Fibroblast of skin of right biceps (primary cell): Measurements from ENCODE around the gene ABHD17B.

ENCODE experiments used
- DNase-seq: peaks from one replicate; pipeline ENCODE4 v3.0.0-alpha.2; 2013

ABHD17B gene

DNA sequence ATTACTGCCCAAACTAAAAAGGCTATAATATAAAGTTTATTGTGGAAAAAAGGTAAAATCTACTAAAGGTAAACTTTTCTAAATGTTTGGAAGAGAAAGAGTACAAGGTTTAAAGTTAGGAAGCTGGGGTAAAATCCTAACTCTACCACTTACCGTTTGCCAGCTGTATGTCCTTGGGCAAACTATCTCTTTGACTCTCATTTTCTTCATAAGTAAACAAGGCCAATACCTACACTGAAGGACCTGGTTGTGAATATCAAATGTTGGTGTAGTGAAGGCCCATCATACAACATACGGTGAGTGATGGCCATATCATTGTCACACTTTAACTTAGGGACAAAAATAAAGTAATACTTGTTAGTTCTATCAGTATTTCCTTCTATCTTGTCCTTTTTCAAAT, 34.9 kb downstream of the ABHD17B start:
- DNase-seq = no peak

DNA sequence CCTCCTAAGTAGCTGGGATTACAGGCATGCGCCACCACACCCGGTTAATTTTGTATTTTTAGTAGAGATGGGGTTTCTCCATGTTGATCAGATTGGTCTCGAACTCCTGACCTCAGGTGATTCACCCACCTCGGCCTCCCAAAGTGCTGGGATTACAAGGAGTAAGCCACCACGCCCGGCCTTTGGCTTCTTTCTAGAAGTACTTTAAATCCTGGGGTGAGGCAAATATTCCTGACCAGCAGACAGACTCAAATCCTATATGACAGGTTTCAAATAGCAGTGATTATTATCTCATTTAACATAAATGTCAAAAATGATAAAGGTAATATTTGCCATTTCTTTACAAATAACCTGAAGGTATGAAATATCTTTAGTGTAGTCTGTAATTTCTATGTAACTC, 35.6 kb downstream of the ABHD17B start:
- no peak for DNase-seq

DNA sequence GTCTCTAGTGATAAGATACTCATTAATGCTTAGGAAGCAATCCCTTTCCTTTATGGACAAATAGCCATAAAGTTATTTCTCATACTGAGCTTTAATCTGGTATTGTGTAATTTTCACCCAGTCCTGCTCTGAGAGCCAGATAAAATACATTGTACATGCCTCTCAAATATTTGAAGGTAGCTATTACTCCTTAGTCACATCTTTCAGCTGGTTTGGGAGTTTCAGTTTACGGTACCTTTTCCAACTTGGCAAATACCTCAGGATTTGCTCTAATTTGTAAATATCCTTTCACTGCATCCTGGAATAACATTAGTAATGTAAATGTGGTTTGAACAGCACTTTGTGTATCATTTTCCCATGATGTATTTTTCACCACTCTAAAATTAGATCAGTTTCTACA, 47.4 kb downstream of the ABHD17B start:
- peak; percentile 47 for DNase-seq

DNA sequence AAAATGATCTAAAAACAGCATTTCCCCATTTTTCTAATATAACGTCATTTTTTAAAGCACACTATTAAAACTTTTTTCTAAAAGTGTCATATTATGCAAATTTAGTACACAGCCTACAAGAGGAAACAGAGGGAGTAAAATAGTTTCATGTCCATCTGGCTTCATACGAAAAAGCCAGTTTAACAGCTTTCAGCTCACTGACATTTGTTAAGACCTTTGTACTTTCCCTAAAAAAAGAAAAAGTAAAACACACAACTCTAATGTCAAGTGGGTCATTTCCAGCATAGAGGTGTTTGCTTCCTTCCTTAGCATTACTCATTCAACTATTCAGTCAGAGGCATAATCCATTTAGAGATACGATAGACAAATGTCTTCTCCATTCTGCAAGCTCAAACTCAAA, 49.4 kb downstream of the ABHD17B start:
- no peak for DNase-seq

DNA sequence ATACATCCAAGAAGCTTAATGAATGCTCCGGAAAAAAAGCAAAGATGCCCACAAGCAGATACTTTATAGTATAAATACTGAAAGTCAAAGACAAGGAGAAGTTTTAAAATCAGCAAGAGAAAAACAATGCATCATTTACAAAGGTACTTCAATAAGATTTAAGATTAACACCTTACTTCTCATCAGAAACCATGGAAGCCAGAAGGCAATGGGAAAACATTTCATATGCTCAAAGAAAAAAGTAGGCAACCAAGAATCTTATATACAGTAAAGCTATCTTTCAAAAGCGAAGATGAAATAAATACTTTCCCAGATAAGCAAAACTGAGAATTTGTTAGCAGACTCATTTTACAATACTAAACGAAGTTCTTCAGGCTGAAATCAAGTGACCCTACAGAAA, 51.1 kb downstream of the ABHD17B start:
- DNase-seq = no peak

DNA sequence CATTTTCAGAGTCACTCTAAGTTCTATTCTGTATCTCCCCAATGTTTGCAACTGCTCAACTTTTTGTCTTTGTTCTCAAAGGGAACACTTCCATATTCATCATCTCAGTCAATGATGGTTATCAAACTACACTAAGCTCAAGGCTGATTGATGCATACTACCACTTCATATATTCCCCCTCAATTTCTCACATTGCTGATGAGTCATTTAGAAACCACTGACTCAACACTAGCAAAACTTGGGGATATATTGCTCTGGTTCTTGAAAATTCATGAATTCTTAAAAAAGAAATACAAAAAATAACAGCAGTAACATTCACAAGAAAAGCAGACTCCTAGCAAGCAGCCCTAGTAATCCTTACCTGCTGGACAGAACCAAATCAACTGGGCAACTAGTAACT, 52.2 kb downstream of the ABHD17B start:
- DNase-seq = peak; percentile 59

DNA sequence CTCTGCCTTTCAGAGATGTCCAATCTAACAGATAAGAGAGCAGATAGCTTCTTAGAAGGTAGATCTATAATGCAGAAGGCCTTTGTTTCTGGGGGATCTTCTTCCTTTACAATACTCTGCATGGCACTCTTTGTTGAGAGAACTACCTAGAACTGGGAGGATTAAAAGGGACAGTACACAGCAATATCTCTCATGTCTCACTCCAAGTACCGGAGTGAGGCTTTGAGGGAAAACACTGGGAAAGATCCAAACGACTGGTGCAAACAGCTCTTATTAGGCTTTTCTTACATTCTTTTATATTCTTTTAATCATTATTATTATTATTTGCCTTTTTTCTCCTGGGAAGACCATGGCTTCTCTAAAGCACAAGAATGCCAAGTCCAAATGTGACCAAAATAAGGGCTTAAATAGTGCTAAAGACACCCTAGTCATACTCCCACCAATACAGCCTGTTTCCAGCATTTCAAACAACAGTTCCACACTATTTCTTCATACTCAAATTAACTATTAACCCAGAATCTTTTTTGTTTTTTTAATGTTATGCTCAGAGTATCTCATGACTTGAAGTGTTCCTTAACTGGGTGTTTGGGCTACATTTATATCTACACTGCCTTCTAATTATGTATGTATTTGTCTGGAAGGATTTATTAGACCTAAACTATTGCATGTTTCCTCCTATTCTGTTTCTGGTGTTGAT, 52.7 kb downstream of the ABHD17B start:
- no peak for DNase-seq

DNA sequence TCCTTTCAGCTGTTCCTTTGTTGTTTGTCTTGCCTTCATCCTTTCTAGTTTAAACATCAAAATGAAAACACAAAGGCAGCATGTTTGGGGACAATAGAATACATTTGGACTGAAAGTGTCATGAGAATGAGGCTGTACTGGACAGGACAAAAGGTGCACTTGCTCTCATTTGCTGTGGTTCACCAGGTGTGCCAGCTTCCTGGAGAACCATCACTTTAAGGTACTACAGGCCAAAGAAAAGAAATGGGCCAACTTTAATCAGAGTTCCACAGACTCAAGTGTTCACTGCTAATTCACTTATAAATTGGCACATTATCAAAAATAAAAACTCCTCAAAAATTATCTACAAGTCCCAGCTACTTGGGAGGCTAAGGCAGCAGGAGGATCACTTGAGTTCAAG, 53.8 kb downstream of the ABHD17B start:
- no peak for DNase-seq

DNA sequence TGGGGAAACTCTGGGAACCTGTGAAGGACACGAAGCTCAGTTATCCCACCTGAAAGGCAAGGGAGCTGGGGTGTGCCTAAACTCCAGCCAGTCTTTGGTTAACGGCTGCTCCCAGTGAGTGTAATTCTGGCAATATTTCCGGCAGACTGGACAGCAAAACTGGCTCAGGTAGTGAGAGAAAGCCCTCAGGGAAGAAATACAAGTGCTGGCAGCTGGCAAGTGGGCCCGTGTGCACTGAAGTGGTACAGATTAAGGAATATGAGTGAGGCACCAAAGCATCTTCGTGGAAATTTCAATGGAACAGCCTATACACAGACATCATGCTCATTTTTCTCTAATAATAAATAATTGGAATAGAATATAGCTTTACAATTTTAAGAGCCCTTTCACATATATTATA, 56.2 kb downstream of the ABHD17B start:
- no peak for DNase-seq

DNA sequence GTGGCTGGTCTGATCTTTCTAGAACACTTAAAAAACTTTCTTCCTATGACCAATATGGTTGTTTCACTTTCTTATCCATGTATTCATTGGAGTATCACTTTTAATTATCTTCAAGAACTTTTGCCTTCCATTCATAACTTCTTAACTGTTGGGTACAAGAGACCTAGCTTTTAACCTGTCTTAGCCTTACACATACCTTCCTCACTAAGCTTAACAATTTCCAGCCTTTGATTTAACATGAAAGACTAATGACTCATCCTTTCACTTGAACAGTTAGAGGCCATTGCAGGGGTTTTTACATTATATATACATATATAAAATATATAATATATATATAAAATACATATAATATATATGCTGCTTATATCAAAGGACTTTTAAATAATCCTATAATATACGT, 57.9 kb downstream of the ABHD17B start:
- no peak for DNase-seq

DNA sequence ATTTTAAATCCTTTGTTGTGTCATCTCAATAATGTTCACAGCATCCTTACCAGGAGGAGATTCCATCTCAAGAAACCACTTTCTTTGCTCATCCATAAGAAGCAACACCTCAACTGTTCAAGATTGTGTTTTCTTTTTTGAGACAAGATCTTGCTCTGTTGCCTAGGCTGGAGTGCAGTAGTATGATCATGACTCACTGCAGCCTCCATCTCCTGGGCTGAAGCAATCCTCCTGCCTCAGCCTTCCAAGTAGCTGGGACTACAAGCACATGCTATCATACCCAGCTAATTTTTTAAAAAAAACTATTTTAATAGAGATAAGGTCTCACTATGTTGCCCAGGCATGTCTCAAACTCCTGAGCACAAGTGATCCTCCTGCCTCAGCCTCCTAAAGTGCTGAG, 60.0 kb downstream of the ABHD17B start:
- DNase-seq = no peak

DNA sequence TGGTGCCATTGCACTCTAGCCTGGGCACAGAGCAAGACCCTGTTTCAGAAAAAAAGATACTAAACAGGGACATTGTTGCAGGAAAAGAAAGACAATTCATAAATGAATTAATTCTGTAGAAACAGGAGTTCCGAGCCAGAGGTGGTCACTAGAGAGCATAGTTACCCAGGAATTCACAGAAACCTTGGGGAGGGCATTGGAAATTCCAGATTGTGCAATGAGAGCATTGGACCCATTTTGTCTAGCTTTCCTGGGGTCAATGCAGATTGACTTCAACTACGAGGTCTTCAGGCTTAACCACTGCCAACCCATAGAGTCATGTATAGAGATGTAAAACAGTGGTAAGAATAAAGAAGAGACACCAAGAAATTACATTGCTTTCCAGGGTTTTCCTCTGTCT, 63.1 kb downstream of the ABHD17B start:
- DNase-seq = no peak

DNA sequence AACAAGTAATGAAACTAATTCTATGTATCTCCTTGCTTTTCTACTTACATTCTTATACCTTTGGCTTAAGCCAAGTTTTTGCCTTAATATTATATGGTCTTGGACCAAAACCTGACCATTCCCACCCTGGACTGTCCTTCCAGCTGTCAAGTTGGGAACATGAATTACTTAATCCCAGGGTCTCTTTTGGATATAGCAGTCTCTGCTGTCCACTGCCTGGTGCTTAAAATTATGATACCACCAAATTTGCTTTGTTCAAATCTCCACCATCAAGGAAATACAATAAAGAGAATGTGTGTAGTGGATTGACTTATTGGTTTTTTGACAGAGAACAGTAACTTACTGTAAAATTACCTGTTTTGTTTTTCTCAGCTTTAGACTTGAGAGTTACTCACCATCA, 66.2 kb downstream of the ABHD17B start:
- DNase-seq = no peak

DNA sequence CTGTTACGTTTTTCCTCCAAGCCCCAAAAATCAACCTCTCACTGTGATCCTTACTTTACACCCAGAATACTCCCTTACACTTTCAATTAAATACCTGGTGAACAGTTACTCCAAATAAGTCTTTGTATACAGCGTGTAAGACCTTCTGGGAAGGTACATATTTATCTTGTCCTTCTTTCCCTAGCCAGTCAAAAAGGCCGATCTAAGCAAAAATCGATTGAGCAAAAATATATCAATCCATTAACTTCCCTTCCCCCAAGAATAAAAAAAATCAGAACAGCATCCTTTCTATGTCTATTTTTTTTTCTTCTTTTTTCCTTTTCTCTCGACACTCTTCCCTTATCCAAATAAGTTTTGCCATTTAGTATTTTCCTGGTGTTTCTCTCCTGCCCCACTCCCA, 71.3 kb downstream of the ABHD17B start:
- no peak for DNase-seq

DNA sequence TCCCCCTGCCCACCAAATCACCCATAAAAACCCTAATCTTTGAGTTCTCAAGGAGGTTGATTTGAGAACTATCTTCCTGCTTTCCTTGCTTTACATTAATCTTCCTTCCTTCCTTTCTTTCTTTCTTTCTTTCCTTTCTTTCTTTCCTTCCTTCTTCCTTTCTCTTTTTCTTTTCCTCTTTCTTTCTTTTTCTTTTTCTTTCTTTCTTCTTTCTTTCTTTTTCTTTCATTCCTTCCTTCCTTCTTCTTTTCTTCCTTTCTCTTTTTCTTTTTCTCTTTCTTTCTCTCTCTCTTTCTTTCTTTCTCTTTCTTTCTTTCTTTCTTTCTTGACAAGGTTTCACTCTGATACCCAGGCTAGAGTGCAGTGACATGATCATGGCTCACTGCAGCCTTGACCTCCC, 75.4 kb downstream of the ABHD17B start:
- no peak for DNase-seq

DNA sequence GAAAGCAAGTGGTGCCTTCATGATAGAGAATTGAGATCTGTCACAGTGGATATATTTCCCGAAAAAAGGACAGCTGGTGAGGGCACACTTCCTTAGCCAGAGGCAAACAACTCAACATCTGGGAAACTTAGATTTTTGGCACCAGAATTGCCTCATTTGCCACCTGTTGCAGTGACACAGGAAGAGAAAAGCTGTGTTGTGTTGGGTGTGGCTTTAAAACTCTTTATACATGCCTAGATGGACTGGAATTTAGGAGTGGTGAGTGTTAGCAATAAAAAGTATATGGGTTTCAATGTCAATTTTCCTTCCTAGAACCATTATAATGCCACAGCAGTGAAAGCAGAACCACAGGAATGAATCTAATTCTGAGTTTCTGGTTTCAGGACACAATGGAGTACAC, 80.1 kb downstream of the ABHD17B start:
- no peak for DNase-seq

DNA sequence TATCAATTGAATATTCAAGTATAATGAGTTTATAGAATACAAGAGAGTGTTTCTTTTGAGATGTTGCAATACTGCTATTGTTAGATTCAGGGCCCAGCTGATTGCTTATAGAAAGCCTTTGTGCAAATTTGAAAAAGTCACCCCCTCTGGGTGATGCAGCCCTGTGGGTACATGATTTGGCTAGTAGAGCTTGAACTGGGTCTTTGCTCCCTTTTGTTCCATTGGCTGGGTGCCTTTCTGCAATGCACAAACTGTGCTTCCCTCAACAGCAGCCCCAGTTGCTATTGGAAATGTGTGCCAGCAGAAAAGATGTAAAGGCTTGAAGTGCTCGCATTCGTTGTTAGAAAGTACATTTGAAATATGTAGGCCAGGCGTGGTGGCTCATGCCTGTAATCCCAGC, 80.8 kb downstream of the ABHD17B start:
- DNase-seq = no peak

DNA sequence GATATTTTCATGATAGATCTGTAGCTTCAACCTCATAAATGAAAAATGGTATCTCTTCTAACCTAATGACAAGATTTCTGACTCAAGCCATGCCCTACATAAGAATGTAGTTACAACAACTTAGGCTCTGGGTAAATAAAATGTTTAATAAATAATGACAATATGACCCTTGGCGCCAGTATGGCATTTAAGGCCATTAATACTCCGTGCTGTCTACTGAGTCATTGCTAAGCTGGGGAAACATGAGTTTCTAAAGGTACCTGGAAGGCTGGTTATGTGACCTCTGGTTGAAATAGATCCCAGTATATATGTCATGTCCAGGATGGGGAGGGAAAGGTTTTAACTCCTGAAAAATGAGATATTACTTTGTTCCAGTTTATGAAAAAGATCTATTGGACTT, 84.7 kb downstream of the ABHD17B start:
- DNase-seq = no peak

DNA sequence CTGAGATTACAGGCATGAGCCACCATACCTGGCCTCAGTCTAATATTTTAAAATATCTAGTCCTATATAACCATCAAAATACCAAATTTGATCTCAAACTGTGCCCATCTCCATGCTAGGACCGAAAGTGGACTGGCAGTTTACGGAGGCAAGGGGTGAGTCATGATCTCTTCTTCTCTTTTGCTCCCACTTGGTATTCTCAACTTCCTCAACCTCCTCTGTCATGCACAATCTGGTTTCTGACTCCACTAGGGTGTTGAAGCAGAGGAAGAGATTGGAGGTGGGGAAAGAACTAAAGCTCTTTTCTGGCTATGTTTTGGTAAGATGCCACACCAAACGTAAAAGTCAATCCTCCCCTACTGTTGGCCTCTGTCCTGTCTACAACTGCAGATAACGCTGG, 86.7 kb downstream of the ABHD17B start:
- no peak for DNase-seq

DNA sequence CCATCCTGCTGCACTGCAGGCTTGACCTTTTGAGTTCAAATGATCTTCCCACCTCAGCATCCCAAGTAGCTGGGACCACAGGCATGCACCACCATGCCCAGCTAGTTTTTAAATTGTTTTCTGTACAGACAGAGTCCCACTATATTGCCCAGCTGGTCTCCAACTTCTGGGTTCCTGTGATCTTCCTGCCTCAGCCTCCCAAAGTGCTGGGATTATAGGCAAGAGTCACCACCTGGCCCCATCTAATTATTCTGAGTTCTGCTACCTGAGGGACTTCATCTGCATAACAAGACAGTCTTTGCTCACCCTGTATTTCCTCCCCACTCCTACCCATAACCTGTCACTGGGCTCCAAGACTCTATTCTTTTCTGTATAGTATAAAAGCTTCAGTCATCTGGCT, 88.1 kb downstream of the ABHD17B start:
- no peak for DNase-seq

DNA sequence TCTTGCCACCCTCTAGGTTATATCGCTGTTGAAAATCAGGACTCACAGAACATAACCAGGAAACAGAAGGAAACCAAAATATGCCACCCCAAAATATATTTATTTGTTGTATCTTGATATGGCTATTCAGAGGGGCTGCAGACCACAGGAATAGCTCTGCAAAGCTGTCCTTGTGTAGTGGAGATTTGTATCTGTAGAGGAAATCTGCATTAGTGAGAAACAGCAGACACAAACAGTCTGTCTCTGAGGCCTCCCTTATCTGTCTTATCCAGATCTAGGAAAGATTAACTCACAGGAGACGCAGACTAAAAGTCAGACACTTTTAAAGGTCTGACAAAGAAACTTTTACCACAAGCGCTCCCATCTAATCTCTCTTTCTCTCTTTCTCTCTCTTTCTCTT, 88.5 kb downstream of the ABHD17B start:
- no peak for DNase-seq

DNA sequence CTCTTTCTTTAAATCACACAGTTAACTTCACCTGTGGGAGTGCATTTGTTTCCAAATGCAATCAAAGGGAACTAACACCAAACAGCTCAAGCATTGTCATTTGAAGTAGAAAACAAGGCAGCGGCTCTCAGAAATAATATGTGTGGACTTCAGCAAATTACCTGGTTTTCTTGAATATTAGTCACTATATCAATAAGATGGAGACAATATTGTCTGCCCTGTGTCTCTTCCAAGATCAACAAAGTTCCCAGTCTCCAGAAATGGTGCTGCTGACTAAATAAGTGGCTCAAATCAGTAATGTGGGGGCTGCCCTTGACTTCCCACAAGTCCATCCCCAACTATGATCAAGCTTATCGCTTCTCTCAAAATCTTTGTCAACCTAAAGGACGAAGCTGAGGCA, 89.6 kb downstream of the ABHD17B start:
- DNase-seq = no peak

DNA sequence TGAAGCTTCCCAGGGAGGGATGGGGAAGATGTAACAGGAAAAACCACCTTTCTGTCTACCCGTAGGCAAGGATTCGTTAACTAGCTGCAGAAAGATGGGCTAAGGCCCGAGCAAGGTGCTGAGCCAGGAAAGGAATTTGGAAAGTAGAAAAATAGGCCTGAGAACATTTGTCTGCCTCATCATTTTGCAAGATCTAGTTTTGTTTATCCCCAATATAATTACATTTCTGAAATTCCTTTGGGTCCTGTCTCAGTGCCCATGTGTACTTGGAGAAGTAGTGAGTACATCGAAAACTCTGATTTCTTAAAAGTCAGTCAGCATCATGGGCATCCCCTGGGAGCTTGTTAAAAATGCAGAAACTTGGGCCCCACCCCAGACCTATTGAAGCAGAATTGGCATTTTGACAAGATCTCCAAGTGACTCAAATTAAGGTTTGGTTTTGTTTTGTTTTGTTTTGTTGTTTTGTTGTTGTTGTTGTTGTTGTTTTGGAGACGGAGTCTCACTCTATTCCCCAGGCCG, 90.5 kb downstream of the ABHD17B start:
- peak; percentile 35 for DNase-seq

DNA sequence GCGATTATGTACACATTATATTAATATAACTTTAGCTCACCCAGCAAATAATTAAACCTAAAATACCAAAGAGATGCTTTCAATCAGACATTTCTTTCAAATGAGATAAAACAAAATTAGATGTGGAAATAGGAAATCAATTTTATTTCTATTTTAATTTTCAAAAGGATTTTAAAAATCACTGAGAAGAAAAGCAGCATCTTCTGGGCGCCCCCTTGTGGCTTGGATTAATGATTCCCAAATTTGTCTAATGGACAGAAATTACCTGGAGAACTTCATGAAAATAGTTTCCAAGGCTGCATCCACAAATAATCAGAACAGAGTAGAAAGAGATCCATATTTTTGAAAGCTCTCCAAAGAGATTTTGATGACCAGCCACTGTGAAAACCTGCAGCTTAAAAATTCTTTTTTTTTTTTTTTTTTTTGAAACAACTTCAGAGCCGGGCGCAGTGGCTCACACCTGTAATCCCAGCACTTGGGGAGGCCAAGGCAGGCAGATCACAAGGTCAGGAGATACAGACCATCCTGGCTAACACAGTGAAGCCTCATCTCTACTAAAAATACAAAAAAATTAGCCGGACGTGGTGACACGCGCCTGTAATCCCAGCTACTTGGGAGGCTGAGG, 91.8 kb downstream of the ABHD17B start:
- peak; percentile 34 for DNase-seq

DNA sequence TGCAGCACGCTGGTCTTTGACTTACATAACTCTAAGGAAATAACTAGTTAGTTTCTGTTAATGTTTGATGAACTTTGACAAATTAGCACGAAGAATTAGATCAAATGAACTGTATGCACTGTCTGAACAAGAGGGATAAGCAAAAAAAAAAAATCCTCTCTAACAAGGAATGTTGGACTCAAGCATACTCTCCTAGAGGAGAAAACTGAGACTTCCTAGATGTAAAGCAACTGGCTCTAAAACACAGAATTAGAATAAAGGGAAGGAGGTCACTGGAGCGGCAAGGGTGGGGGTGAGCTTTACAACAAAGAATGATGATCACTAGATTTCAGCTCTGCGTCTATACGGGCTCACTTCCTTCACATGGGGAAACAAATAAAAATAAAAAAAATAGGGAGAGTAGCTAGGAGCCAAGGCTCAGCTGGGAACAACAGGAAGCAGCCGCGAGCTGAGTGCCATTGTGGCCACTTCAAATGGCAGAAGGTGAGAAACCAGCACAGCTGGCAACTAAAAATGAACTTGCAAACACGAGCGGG, 94.0 kb downstream of the ABHD17B start:
- DNase-seq = no peak
